ENCODE measurements around the gene ARMH4. TPM values are rescaled to one million over a fixed set of nuclear protein-coding genes. Genes with fewer than 3 reads are reported as not detected.

Gene ARMH4
- total RNA-seq, 1 donor from 2014 or later = not detected

GRCh38 chr14:58107947-58108552 lies 44.0 kb downstream of the ARMH4 start:
- Mint-ChIP-seq H3K36me3 (ENCODE audit: low read depth) (no peaks in the 10 kb centered on the region), H3K27ac (no peak overlapping the region), H3K9me3 (no peaks in the 10 kb centered on the region), H3K27me3 (peaks cover 4% of the 10 kb centered on the region), H3K4me3 (no peak overlapping the region), H3K4me1 (no peaks in the 10 kb centered on the region)
- POLR2A ChIA-PET = interaction anchor here (0.7 kb wide), 1 partner anchor 928 kb away, joined by 3 read pairs; no protein-coding TSS in a partner anchor
- CTCF ChIA-PET = no interaction called here
- ATAC-seq (ENCODE audit: low read depth) (no peak), DNase-seq (no peak)
- TF ChIP-seq CTCF (IDR thresholded peaks at IDR 0.05) = no peak
- intact Hi-C loops (cut with micrococcal nuclease) = loop anchor here (1.0 to 2.0 kb wide), 3 partner anchors 58 to 947 kb away; partner anchors contain the start of gene TOMM20L

GRCh38 chr14:58107041-58107440 lies 45.0 kb downstream of the ARMH4 start:
- POLR2A ChIA-PET = interaction anchor here (0.7 kb wide), 1 partner anchor 28 kb away, joined by 4 read pairs; no protein-coding TSS in a partner anchor
- no peaks in the 10 kb centered on the region for H3K36me3 Mint-ChIP-seq (ENCODE audit: low read depth)
- peaks cover 4% of the 10 kb centered on the region for H3K27me3 Mint-ChIP-seq
- no peak for ATAC-seq (ENCODE audit: low read depth)
- no peak for TF ChIP-seq CTCF (IDR thresholded peaks at IDR 0.05)
- no peaks in the 10 kb centered on the region for H3K4me1 Mint-ChIP-seq
- H3K4me3 Mint-ChIP-seq = no peak overlapping the region
- no peak for DNase-seq
- H3K27ac Mint-ChIP-seq = no peak overlapping the region
- H3K9me3 Mint-ChIP-seq = no peaks in the 10 kb centered on the region
- CTCF ChIA-PET = no interaction called here
- intact Hi-C loops (cut with micrococcal nuclease) = no loop called here

- ChIA-PET POLR2A (interaction anchor here (0.7 kb wide), 1 partner anchor 28 kb away, joined by 4 read pairs; no protein-coding TSS in a partner anchor), CTCF (no interaction called here)
- intact Hi-C loops (cut with micrococcal nuclease) = no loop called here
- Mint-ChIP-seq H3K36me3 (ENCODE audit: low read depth) (no peaks in the 10 kb centered on the region), H3K27ac (no peak overlapping the region), H3K4me3 (no peak overlapping the region), H3K27me3 (peaks cover 4% of the 10 kb centered on the region), H3K4me1 (no peaks in the 10 kb centered on the region), H3K9me3 (no peaks in the 10 kb centered on the region)
- DNase-seq (no peak), ATAC-seq (ENCODE audit: low read depth) (no peak)
- no peak for TF ChIP-seq CTCF (IDR thresholded peaks at IDR 0.05)
Measured at GRCh38 chr14:58106446-58106845, 45.6 kb downstream of the ARMH4 start.

- H3K27ac Mint-ChIP-seq = no peak overlapping the region
- no peak for ATAC-seq (ENCODE audit: low read depth)
Measured at GRCh38 chr14:58104808-58105207, 47.2 kb downstream of the ARMH4 start.

More at GRCh38 chr14:58104808-58105207, 47.2 kb downstream of the ARMH4 start:
- H3K4me3 Mint-ChIP-seq = no peak overlapping the region
- no peak for DNase-seq
- no peaks in the 10 kb centered on the region for H3K4me1 Mint-ChIP-seq
- TF ChIP-seq CTCF (IDR thresholded peaks at IDR 0.05) = no peak
- H3K9me3 Mint-ChIP-seq = no peaks in the 10 kb centered on the region
- H3K36me3 Mint-ChIP-seq (ENCODE audit: low read depth) = no peaks in the 10 kb centered on the region
- ChIA-PET CTCF (interaction anchor here (0.6 kb wide), 1 partner anchor 213 kb away, joined by 3 read pairs; no protein-coding TSS in a partner anchor), POLR2A (interaction anchor here (0.7 kb wide), 1 partner anchor 11 kb away, joined by 5 read pairs; no protein-coding TSS in a partner anchor)
- intact Hi-C loops (cut with micrococcal nuclease) = no loop called here
- H3K27me3 Mint-ChIP-seq = peaks cover 4% of the 10 kb centered on the region
